RPMI8226 (cell line): Measurements from ENCODE around the gene OPCML.

ENCODE experiments used
- DNase-seq: peaks from one replicate; pipeline ENCODE4 v3.0.0-alpha.2; 2015

OPCML gene

DNA sequence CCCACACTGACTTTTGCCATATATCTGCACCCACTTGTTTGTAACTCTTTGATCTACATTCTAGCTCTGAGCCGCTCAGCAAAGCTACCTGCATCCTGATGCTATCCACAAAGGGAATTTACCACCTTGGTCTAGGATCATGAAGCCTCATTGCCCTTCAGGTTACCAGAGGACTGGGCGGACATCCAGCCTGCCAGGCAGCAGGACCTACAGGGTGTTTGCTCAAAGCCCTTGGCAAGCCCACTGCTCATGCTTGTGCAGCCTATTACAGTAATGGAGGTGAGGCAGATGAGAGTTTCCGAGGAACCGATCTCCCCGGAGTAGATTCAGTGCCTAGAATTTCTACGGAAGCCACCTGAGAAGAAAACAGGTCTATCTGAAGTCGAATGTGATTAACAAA lies 417.2 kb downstream of the OPCML start:
- no peak for DNase-seq

GRCh38 chr11:133107763-133108162 lies 424.5 kb downstream of the OPCML start:
- no peak for DNase-seq

DNA sequence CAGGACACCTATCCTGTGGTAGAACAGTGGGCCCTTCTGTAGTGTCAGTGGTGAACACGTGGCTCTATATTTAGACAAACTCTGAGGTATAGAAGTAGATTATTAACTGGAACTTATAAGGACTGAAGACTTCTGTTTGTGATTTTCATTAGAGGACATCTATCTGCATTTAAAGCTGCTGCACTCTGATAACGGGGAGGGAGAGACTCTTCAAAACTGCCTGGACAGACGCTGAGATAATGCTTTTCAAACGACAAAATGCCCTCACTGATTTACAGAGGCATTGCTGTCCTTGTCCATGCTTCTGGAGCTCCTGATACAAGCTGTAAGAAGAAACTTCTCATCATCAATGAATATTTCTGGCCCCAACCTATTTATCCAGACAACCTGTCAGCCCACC lies 425.2 kb downstream of the OPCML start:
- no peak for DNase-seq

- no peak for DNase-seq
Measured at GRCh38 chr11:133106417-133106816, 425.9 kb downstream of the OPCML start.

GRCh38 chr11:133104009-133104744 lies 428.1 kb downstream of the OPCML start:
- no peak for DNase-seq

- DNase-seq = no peak
Measured at GRCh38 chr11:133096981-133097380, 435.3 kb downstream of the OPCML start.

DNA sequence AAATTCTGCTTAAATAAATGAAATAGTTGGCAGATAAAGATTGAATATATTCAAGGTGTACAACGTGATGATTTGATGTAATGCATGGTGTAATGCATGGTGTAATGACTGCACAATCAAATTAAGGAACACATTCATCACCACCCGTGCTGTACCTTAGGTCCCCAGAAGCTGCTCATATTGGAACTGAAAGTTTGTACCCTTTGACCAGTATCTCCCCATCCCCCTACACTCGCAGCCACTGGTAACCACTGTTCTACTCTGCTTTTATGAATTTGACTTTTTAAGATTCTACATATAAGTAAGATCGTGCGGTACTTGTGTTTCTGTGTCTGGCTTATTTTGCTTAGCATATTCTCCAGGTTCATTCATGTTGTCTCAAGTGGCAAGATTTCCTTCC lies 445.8 kb downstream of the OPCML start:
- no peak for DNase-seq

DNA sequence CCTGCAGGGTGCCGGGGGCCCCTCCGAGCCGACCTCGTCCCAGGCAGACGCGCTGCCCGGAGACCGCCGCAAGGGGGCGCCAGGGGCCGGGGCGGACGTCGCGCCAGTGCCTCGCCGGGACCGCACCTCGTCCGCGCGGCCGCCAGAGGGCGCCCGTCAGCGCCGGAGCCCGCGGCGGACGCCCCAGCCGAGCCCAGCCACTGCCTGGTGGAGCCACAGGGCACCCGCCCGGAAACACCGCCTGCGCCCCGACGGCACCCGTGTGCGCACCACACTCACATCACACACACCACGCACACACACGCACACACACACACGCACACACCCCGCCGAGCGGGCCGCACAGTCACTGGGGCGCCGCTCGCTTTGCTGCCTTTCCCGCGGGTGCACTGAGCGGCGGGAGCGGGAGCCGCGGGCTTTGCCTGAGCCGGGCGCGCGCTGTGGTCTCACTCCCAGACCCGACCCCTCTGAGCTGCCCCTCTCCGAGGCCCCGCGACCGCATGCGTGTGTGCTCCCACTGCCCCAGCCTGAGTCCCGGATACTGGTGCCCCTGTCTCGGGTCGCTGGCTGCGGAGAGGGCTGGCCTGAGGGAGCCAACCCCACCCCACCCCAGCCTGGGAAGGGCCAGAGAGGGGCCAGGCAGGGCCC lies 449.3 kb downstream of the OPCML start:
- peak; percentile 61 for DNase-seq

GRCh38 chr11:133082453-133082781 lies 449.9 kb downstream of the OPCML start:
- DNase-seq = peak; percentile 11

- DNase-seq = no peak
Measured at GRCh38 chr11:133081730-133082452, 450.4 kb downstream of the OPCML start.

DNA sequence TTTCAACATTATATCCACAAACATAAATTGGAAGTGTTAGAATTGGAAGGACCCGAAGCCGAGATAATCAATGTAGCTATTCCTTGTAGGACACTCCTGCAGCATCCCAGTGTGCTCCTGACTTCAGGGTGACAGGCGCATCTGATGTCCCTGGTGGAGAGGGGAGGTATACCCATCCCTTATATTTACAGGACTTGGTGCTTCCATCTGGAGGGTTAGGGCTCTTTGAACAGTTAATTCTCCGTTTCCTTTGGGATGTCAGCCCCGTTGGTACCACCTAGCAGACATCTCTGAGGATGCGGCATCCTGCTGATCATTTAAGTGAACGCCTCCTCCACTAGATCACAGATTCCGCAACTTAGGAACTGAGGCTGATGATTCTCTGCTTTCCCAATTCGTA lies 451.3 kb downstream of the OPCML start:
- DNase-seq = no peak

- DNase-seq = peak; percentile 50
Measured at GRCh38 chr11:133078591-133079404, 453.5 kb downstream of the OPCML start.

- no peak for DNase-seq
Measured at GRCh38 chr11:133078012-133078411, 454.3 kb downstream of the OPCML start.

DNA sequence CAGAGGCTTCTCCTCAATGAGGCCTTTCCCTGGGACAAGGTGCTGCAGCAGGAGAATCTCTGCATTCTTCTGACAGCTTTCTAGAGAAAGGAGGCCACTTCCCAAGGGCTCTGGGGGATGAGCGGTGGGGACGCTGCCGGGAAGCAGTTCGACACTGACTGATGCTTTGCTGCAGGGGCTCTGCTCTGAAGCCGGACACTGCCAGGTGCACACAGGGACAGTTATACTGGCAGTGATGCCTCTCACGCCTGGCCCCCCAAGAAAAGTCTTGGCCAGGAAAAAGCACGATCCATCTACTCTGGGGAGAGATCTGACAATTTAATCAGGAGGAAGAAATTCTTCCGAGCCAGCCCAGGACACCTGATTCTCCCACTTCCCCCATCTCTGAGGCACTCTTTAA lies 456.9 kb downstream of the OPCML start:
- DNase-seq = no peak

DNA sequence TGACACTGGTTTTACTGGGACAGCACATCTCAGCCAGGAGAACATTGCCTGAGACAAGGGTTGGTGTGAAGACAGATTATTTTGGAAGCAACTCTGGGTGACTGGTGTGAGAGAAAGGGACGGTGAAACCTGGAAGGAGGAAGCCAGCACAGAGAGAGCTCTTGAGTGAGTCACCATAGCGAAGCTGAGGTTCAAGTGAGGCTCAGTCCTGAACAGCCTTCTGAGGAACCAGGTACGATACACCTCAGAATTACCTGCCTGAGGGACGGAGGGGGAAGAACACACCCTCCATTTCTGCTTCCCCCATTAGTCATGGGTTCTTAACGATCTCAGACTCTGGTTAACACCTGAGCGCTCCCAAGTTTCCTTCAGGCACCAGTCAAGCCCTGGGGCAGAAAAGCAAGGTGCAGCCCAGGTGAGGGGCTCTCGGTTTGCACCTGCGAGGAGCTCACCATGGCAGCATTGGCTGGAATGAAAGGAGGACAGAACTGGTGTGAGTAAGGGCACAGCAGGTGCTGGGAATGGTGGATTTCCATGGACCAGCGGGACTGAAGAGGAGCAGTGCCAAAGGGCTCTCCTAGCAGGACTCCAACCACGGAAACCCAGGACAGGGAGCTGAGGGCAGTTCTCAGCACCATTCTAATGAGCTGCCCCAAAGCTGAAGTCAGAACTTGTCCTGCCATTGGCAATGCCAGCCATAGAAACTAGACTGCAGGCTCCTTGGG lies 459.3 kb downstream of the OPCML start:
- no peak for DNase-seq

- no peak for DNase-seq
Measured at GRCh38 chr11:133072378-133072777, 459.9 kb downstream of the OPCML start.

- DNase-seq = no peak
Measured at GRCh38 chr11:133070791-133071190, 461.5 kb downstream of the OPCML start.

GRCh38 chr11:133070021-133070713 lies 462.1 kb downstream of the OPCML start:
- no peak for DNase-seq

GRCh38 chr11:133065847-133066485 lies 466.3 kb downstream of the OPCML start:
- DNase-seq = no peak

DNA sequence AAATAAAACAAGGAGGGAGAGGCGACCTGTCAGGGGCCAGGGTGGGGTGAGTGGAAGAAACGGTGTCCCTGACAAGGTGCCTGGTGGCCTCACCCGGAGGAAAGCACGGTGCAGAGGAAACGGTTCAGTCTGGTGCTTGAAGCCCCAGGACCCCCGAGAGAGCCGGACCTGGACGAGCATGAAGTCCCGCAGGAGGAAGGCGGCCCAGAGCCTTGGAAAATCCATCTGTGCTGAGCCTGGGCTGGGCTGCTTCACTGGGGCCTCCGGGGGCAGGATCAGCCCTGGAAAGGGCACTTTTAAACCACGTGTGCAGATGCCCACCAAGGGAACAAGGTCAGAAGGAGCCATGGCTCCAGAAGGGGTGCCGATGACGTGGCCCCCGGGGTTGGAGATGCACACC lies 467.3 kb downstream of the OPCML start:
- no peak for DNase-seq

DNA sequence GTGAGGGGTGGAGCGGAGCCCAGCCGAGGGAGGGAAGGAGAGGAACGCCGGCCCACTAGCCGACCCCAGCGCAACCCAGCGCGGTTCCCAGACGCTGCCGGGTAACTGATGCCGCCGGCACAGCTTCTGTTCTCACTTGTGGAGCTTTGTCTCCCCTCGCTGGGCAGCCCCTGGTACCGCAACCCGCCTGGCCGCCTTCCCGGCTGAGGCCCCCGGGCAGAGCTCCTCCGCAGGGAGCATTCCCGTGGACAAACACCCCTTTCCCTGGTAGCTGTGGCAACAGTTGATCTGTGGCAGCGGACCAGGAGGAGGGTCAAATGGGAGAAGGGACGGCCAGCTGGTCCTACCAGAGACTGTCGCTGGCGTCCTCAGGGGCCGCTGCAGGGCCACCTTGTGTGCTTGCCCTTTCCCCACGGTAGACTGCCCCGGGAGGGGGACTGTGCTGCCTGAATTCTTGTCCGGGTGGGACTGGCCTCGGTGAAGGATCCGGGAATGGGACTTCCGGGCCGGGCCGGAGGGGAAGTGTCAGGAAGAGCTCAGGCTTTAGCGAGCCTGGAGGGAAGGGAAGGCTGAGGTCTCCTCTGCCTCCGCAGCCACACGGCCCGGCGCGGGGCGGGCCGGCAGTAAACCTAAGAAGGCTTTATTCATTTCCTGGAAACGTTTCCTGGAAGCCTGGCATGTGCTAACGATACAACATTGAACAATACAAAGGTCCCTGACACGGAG lies 468.0 kb downstream of the OPCML start:
- DNase-seq = peak; percentile 14
